IPS-18a (cell line): ENCODE results near the gene RHOV.

Experiments
- H3K27ac ChIP-seq: one replicate; pipeline ENCODE4 v1.5.1; 2013; ENCODE audit warnings: low read length
- H3K27me3 ChIP-seq: one replicate; pipeline ENCODE4 v1.6.1; 2013; ENCODE audit warnings: mild to moderate bottlenecking, low read length; ENCODE audit not compliant: control insufficient read depth, insufficient read depth
- H3K36me3 ChIP-seq: one replicate; pipeline ENCODE4 v1.6.1; 2013; ENCODE audit warnings: low read depth, low read length; ENCODE audit not compliant: control insufficient read depth
- H3K4me1 ChIP-seq: one replicate; pipeline ENCODE4 v1.6.1; 2013; ENCODE audit warnings: low read depth, low read length; ENCODE audit not compliant: control insufficient read depth
- H3K4me3 ChIP-seq: one replicate; pipeline ENCODE4 v1.5.1; 2013; ENCODE audit warnings: low read length
- H3K9ac ChIP-seq: one replicate; pipeline ENCODE4 v1.6.1; 2013; ENCODE audit warnings: mild to moderate bottlenecking, low read length, moderate library complexity
- H3K9me3 ChIP-seq: one replicate; pipeline ENCODE4 v1.6.1; 2013; ENCODE audit warnings: low read depth, low read length; ENCODE audit not compliant: control insufficient read depth

The RHOV gene

DNA sequence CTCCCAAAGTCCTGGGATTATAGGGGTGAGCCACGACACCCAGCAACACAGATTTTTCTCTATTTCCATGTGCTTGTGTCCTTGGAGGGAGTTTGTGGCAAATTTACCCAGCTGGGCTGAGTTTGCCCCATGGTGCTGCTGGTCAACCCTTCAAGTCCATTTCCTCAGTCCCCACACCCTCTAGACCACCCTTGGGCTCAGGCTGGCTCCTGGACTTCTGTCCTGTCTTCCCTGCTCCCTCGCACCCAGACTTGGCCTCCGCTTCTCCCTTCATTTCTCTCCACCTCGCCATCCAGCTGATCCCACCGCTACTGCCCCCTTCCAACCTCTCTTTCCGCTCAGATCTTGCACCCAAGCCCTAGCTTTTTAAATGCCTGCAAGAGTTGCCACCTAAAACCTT lies 7.3 kb upstream of the RHOV start:
- H3K4me1 ChIP-seq: no peaks in the 10 kb centered on the region
- H3K27ac ChIP-seq: no peak overlapping the region
- no peaks in the 10 kb centered on the region for H3K27me3 ChIP-seq
- no peak overlapping the region for H3K9ac ChIP-seq
- no peaks in the 10 kb centered on the region for H3K36me3 ChIP-seq
- H3K4me3 ChIP-seq: no peak overlapping the region
- no peaks in the 10 kb centered on the region for H3K9me3 ChIP-seq

DNA sequence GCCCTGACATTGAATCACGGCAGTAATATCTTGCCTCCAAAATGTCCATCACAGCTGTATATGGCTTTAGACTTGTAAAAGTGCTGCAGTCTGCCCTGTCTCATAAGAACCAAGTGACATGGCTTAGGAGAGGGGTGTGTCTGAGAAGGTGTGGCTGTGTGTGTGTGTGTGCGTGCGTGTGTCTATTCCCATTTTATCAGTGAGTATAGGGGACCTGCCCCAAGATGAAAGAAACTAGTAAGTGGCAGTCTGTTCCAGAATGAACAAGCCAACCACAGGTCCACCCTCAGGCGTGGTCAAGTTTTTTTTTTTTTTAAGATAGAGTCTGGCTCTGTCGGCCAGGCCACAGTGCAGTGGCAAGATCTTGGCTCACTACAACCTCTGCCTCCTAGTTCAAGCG lies 5.6 kb upstream of the RHOV start:
- no peaks in the 10 kb centered on the region for H3K9me3 ChIP-seq
- no peaks in the 10 kb centered on the region for H3K27me3 ChIP-seq
- no peaks in the 10 kb centered on the region for H3K4me1 ChIP-seq
- H3K36me3 ChIP-seq: no peaks in the 10 kb centered on the region
- no peak overlapping the region for H3K9ac ChIP-seq
- no peak overlapping the region for H3K27ac ChIP-seq
- no peak overlapping the region for H3K4me3 ChIP-seq

DNA sequence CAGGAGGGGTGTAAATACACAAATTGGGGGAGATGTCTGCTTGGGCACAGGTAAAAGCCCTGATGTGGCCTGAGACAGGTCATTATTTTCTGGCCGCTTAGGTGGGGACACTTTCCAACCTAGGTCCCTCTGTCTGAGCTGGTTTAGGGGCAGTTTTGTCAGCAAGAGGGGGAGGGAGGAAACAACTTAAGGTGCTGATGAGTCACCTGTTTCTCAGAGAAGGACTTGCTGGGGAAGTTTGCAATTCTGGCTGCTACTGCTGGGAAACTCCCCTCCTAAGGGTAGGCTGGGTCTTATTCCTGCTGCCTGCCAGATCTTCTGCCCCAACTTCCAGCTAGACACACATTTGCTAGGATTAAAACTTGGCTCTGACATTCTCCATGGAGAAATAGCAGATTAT lies 4.8 kb upstream of the RHOV start:
- H3K36me3 ChIP-seq: no peaks in the 10 kb centered on the region
- no peak overlapping the region for H3K27ac ChIP-seq
- no peak overlapping the region for H3K9ac ChIP-seq
- no peaks in the 10 kb centered on the region for H3K4me1 ChIP-seq
- H3K27me3 ChIP-seq: no peaks in the 10 kb centered on the region
- H3K4me3 ChIP-seq: no peak overlapping the region
- no peaks in the 10 kb centered on the region for H3K9me3 ChIP-seq

DNA sequence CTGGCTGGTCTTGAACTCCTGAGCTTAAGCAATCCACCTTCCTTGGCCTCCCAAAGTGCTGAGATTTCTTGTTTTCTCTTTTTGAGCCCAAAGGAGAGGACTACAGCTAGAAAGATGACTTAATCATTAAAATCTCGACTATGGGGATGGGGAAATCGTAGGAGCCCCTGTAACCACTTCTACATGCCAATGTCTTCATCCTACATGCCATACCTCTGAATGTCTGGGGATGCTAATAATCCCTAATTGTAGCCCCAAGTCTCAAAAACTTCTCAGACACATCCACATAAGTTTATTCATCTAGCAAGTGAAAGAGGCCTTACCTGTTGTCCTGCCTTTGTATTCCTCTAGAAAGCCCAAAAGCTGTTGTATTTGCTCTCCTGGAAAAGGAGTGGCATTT lies 3.7 kb upstream of the RHOV start:
- no peak overlapping the region for H3K4me3 ChIP-seq
- no peak overlapping the region for H3K27ac ChIP-seq
- H3K27me3 ChIP-seq: peaks cover 8% of the 10 kb centered on the region
- H3K9me3 ChIP-seq: no peaks in the 10 kb centered on the region
- no peaks in the 10 kb centered on the region for H3K36me3 ChIP-seq
- H3K4me1 ChIP-seq: no peaks in the 10 kb centered on the region
- no peak overlapping the region for H3K9ac ChIP-seq

DNA sequence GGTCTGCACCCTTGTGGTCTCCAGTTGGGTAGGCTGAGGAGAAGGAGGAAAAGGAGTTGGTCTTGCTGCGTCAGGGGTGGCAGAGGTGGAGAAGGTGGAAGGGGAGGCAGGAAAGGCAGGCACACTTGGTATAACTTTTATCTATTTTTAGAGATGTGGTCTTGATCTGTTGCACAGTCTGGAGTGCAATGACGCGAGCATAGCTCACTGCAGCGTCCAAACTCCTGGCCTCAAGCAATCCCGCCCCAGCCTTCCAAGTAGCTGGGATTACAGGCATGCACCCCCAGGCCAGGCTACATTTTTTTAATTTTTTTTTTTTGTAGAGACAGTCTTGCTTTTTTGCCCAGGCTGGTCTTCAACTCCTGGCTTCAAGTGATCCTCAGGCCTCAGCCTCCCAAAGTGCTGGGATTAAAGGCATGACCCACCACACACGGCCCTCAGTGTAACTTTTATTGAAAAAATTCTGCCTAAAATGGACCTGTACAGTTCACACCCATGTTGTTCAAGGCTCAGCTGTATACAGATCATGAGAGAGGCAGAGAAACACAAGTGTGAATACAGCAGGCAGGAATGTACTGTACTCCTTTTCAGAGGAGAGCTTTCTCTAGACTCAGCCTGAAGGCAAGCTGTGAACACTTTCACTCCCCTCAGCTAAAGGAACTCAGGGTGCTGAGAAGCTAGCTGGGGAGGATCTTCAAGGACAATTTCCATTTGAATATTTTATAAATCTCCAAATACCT lies 2.1 kb upstream of the RHOV start:
- H3K9me3 ChIP-seq: no peaks in the 10 kb centered on the region
- no peak overlapping the region for H3K27ac ChIP-seq
- peaks cover 7% of the 10 kb centered on the region for H3K4me1 ChIP-seq
- no peak overlapping the region for H3K9ac ChIP-seq
- no peaks in the 10 kb centered on the region for H3K36me3 ChIP-seq
- H3K27me3 ChIP-seq: peaks cover 10% of the 10 kb centered on the region
- no peak overlapping the region for H3K4me3 ChIP-seq

DNA sequence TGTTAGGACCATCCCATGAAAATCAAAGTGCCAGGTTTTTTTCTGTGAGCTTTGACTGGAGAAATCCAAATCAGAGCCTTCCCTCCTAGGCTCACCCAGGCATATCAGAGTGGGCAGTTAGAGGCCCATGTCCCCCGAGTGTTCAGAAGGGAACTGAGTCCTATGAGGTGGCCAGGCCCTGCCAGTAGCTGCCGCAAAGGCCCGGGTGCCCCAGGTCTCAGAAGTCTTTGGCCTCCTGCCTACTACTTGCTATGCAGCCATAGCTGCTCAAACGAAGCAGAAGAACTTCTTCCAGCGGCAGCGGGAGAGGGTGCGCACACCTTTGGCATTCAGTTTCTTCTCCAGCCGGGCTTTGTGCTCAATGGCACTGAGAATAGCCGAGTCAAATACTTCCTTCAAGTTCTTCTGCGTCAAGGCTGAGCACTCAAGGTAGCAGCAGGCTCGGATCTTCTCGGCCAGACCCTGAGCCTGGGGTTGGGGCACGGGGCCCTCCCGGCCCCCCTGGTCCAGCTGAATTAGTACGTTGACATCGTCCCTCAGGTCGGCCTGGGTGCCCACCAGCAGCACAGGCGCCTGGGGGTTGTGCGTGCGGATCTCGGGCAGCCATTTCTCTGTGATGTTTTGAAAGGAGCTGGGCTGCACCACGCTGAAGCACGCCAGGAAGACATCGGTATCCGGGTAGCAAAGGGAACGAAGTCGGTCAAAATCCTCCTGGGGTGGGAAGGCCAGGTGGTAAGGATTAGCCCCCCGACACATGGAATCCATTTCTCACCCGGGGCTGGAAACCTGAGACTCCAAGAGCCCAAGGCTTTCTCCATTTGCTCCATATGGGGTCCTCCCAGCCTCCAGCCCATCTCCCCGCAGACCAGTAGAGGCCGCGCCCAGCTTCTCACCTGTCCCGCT lies 992 bp downstream of the RHOV start:
- Histone ChIP-seq H3K9ac (no peak overlapping the region), H3K36me3 (no peaks in the 10 kb centered on the region), H3K27me3 (peaks cover 10% of the 10 kb centered on the region), H3K9me3 (no peaks in the 10 kb centered on the region), H3K27ac (no peak overlapping the region), H3K4me1 (peaks cover 7% of the 10 kb centered on the region), H3K4me3 (peak overlapping the region; percentile 58)

DNA sequence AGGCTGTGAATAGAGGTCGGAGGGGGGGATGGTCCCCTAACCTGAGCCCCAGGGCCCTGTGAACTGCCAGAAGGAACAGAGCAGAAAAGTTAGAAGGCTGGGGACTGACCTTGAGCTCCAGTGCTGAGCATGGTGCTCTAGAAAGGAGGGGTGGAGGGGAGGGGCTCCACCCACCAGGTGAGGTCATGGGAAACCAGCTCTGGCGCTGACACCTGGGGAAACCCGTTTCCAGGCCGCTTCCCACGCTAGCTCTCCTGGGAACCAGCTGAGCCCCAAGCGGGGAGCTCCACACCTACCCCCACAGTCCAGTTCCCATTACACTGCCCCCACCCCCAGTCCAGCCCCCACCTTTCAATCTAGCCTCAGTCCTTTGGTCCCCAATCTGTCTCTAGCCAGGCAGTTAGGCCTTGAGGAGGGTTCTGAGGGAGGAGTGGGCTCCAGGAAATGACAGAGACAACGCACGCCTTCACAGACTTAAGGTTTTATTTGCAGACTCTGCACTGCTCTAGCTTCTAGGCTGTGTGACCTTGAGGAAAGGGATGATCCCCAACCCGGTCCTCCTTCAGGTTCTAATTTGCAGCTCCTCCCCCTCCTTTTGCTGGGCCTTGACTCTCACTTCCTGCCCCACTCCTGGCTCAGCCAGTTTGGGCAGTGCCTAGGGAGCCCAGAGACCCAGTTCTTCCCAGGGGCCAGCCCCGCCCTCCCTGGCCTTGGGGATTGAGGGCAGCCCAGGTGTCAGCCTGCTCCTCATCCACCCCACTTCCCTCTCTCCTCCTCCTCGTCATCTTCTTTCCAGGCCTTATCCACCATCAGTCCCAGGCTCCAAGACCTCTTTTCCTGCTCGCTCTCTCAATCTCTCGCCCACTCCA lies 2.1 kb downstream of the RHOV start:
- H3K4me1 ChIP-seq: peaks cover 7% of the 10 kb centered on the region
- H3K4me3 ChIP-seq: no peak overlapping the region
- peaks cover 10% of the 10 kb centered on the region for H3K27me3 ChIP-seq
- no peaks in the 10 kb centered on the region for H3K9me3 ChIP-seq
- H3K27ac ChIP-seq: no peak overlapping the region
- H3K36me3 ChIP-seq: no peaks in the 10 kb centered on the region
- no peak overlapping the region for H3K9ac ChIP-seq

DNA sequence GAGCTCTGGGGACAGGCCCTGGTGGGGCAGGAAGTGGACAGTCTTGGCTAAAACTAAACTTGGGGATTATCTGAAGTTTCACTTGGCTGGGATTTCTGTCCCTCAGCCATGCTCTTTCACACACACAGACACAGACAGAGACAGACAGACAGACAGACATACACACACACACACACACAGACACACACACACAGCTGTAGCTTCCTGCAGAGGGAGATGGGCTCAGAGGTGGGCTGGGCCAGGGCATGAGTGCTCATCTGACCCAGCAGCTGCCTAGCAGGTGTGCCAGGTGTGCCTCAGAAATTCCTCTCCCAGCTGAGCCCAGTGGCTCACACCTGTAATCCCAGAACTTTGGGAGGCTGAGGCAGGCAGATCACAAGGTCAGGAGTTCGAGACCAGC lies 3.3 kb downstream of the RHOV start:
- H3K27me3 ChIP-seq: peaks cover 10% of the 10 kb centered on the region
- peaks cover 7% of the 10 kb centered on the region for H3K4me1 ChIP-seq
- no peaks in the 10 kb centered on the region for H3K9me3 ChIP-seq
- no peak overlapping the region for H3K27ac ChIP-seq
- no peak overlapping the region for H3K4me3 ChIP-seq
- H3K36me3 ChIP-seq: no peaks in the 10 kb centered on the region
- H3K9ac ChIP-seq: no peak overlapping the region

DNA sequence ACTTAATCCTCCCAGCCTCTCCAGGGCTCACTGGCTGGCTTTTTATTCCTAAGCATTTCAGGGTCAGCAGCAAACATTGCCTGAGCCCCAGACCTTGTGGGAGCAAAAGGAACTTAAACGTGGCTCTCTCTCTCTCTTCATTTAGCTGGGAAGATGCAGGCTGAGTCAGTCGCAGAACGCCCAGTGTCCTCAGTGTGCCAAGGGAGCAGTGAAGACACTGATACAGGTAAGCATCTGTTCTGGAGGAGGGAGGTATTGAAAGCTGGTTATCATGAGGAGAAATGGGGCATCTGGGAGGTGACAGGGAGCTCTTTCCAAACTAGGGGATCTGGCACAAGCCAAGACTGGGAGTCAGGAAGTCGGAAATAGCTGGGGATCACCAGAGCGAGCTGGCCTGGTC lies 4.3 kb downstream of the RHOV start:
- Histone ChIP-seq H3K27ac (no peak overlapping the region), H3K4me1 (peaks cover 7% of the 10 kb centered on the region), H3K9me3 (no peaks in the 10 kb centered on the region), H3K4me3 (no peak overlapping the region), H3K27me3 (peaks cover 10% of the 10 kb centered on the region), H3K36me3 (no peaks in the 10 kb centered on the region), H3K9ac (no peak overlapping the region)

DNA sequence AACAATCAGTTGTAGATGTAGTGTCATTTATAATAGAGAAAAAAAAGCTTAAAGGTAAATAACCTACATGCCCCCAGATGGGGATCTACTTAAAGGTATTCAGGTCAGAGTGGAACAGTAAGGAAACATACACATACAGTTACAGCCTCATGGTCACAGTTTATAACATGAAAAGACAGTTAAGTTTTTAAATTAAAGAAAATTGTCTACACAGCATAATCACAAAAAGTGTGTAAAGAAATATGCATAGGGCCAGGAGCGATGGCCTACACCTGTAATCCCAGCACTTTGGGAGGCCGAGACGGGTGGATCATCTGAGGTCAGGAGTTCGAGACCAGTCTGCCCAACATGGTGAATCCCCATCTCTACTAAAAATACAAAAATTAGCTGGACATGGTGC lies 6.8 kb downstream of the RHOV start:
- peaks cover 3% of the 10 kb centered on the region for H3K4me1 ChIP-seq
- no peaks in the 10 kb centered on the region for H3K27me3 ChIP-seq
- H3K4me3 ChIP-seq: no peak overlapping the region
- H3K9me3 ChIP-seq: no peaks in the 10 kb centered on the region
- H3K9ac ChIP-seq: no peak overlapping the region
- no peak overlapping the region for H3K27ac ChIP-seq
- no peaks in the 10 kb centered on the region for H3K36me3 ChIP-seq

DNA sequence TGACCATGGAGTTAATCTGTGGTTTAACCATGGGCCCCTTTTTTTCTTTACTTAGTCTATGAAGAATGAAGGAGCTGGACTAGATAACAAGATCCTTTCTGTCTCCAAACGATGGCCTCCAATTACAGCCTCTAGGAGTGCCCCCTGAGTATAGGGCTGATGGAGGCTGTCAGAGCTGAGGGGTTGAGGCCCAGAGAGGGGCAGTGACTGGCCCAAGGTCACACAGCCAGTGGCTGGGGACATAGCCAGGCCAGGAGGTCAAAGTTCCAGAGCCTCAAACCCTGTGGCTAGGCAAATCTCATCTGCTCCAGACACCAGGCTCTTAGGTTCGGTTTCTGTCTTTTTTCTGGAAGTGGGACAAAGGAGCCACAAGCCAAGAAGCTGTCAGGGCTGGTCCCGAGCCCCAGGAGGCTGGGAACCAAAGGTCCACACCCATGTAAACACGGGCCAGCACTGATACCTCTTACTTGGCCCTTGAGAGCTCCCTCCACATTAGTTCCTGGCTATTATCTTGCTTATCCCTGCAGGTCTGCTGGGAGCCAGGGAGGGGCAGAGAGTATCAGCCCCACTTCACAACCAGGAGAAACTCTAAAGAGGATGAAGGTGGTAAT lies 10.3 kb downstream of the RHOV start:
- H3K27ac ChIP-seq: no peak overlapping the region
- no peak overlapping the region for H3K4me3 ChIP-seq
- H3K4me1 ChIP-seq: no peaks in the 10 kb centered on the region
- no peak overlapping the region for H3K9ac ChIP-seq
- H3K36me3 ChIP-seq: no peaks in the 10 kb centered on the region
- no peaks in the 10 kb centered on the region for H3K9me3 ChIP-seq
- H3K27me3 ChIP-seq: no peaks in the 10 kb centered on the region
